Stomach (tissue), 9 donors: Measurements from ENCODE around the gene ITPKB. TPM values are rescaled to one million over a fixed set of nuclear protein-coding genes. Genes with fewer than 3 reads are reported as not detected.
A peak's percentile ranks its signal among the peaks of the same experiment; 100 is the strongest.

ENCODE experiments used
- DNase-seq, 2 donors: peaks; one replicate each; pipeline versions ENCODE4 v3.0.0 to v3.0.0-alpha.2; 2013 to 2019
- H3K27ac ChIP-seq, 5 donors: fragments of 200-600 bp in 4 of 5; sonication (generic) in 4 of 5; one replicate each; pipeline ENCODE4 v1.5.1; 2013 to 2019; ENCODE audit warnings: mild to moderate bottlenecking in 1 of 5, moderate library complexity in 1 of 5
- H3K27me3 ChIP-seq, 3 donors: fragments of 200-600 bp; sonication (generic); one replicate each; pipeline ENCODE4 v1.5.1; 2017 to 2019; ENCODE audit warnings: mixed run types in 1 of 3
- H3K36me3 ChIP-seq, 4 donors: fragments of 200-600 bp; sonication (generic); 1 replicate in 3 of 4; 2 replicates in 1 of 4; pipeline ENCODE4 v1.5.1; 2016 to 2019
- H3K4me1 ChIP-seq, 4 donors: fragments of 200-600 bp; sonication (generic); one replicate each; pipeline ENCODE4 v1.5.1; 2016 to 2019
- H3K4me3 ChIP-seq, 4 donors: fragments of 200-600 bp; sonication (generic) in 3 of 4; one replicate each; pipeline ENCODE4 v1.5.1; 2016 to 2019; ENCODE audit warnings: mild to moderate bottlenecking in 1 of 4
- H3K9me3 ChIP-seq, 4 donors: fragments of 200-600 bp; sonication (generic); one replicate each; pipeline ENCODE4 v1.5.1; 2016 to 2019
- EP300 ChIP-seq: sonication (generic); formaldehyde crosslinking; IDR thresholded peaks from one replicate; pipeline ENCODE4 v1.6.1; 2017; ENCODE audit warnings: antibody characterized with exemption
- POLR2A ChIP-seq, 4 donors: fragments of 450-650 bp; IDR thresholded peaks; one replicate each; pipeline ENCODE4 v1.6.1; 2016; ENCODE audit warnings: antibody characterized with exemption in 4 of 4, control low read depth in 2 of 4, mild to moderate bottlenecking in 1 of 4, moderate library complexity in 1 of 4
- POLR2AphosphoS5 ChIP-seq, 3 donors: sonication (generic); formaldehyde crosslinking; IDR thresholded peaks; one replicate each; pipeline ENCODE4 v1.6.1; 2016; ENCODE audit warnings: antibody characterized with exemption in 3 of 3
- WGBS, 5 donors: extraction: QIAGEN DNeasy Blood & Tissue Kit in 3 of 5; methylation state at CpG; one replicate each; pipeline versions ENCODE4 v1.1.5 to v1.1.7; 2013 to 2018; 5-methylcytosine and 5-hydroxymethylcytosine counted together
- intact Hi-C: fragments of 100-400 bp; cut with DNase I; formaldehyde crosslinking; loops from one replicate; pipeline ENCODE4 v1.15.1; 2023; ENCODE audit warnings: low total_unique reads
- polyA plus RNA-seq, 3 donors: library from polyadenylated mRNA; stranded (reverse); fragments of 200-250 nt; gene quantifications; one replicate each; pipeline ENCODE4 v1.2.3, GENCODE V29; 2013
- total RNA-seq, 5 donors: library from RNA; depleted of rRNA; stranded (reverse); fragments of >200 nt; gene quantifications; one replicate each; pipeline versions ENCODE4 v1.1.0 to v1.2.3, GENCODE V29; 2014 to 2016
- TF ChIP-seq, protein P1 (sequence below), 7 experiments: fragments of 450-650 bp in 4 of 7; fragments of 200-600 bp in 3 of 7; sonication (generic) in 3 of 7; IDR thresholded peaks; one replicate each; pipeline ENCODE4 v1.5.1; 2016 to 2019; ENCODE audit warnings: antibody characterized with exemption in 7 of 7, control low read depth in 2 of 7, mild to moderate bottlenecking in 1 of 7
- donor health status: healthy with polysubstance abuse.
- donor health status: Bipolar disorder and iron deficiency.
- donor health status: healthy.

Gene ITPKB
- total and polyA plus RNA-seq, 8 donors: 3.8 to 38.8 (median 19.1) TPM

DNA sequence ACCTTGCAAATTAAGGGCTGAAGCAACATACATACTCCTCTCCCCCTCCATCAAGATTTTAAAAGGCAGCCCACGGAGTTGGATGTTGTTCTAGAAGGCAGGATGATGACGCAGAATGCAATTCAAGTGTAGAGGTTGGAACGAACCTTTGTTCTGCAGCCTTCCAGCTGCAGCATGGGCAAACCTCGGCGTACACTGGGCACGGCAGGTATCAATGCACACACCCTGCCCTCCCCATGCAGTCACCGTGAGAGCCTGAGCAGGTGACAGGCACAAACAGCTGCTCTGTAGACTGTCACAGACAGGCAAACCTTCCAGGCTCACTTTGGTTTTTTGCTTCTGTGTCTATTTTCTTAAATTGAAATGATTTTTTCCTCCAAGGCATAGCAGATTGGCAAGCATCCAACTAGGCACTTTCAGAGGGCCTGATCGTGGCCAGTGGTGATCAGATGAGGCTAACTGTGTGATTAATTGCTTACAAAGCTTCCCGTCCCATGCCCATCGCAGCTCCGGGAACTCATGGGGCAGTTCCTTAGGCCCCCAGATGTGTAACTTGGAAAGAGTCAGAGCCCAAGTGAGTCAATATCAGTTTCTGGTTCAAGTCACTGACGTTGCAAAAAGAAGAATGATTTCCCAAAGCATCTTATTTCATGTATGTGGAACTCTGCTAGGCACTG lies 82.3 kb downstream of the ITPKB start:
- Histone ChIP-seq H3K9me3 (no peaks in the 10 kb centered on the region), H3K4me3 (no peak overlapping the region), H3K27ac (peak overlapping the region in 1 of 5 donors; percentile 57), H3K4me1 (peaks cover 0 to 89% (median 78%) of the 10 kb centered on the region in 4 donors), H3K36me3 (no peaks in the 10 kb centered on the region), H3K27me3 (no peaks in the 10 kb centered on the region)
- TF ChIP-seq POLR2A (IDR thresholded peaks at IDR 0.05) (no peak), POLR2AphosphoS5 (IDR thresholded peaks at IDR 0.05) (peak; percentile 23 to 78 (median 62)), EP300 (peak; percentile 85)
- TF ChIP-seq, protein P1, sequence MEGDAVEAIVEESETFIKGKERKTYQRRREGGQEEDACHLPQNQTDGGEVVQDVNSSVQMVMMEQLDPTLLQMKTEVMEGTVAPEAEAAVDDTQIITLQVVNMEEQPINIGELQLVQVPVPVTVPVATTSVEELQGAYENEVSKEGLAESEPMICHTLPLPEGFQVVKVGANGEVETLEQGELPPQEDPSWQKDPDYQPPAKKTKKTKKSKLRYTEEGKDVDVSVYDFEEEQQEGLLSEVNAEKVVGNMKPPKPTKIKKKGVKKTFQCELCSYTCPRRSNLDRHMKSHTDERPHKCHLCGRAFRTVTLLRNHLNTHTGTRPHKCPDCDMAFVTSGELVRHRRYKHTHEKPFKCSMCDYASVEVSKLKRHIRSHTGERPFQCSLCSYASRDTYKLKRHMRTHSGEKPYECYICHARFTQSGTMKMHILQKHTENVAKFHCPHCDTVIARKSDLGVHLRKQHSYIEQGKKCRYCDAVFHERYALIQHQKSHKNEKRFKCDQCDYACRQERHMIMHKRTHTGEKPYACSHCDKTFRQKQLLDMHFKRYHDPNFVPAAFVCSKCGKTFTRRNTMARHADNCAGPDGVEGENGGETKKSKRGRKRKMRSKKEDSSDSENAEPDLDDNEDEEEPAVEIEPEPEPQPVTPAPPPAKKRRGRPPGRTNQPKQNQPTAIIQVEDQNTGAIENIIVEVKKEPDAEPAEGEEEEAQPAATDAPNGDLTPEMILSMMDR (IDR thresholded peaks at IDR 0.05): no peak
- DNase-seq: peak in 1 of 2 donors; percentile 66
- WGBS, 5 donors: 17 to 26% (median 24%) methylated on average over 12 of the region's 12 CpGs
- intact Hi-C loops: no loop called here

DNA sequence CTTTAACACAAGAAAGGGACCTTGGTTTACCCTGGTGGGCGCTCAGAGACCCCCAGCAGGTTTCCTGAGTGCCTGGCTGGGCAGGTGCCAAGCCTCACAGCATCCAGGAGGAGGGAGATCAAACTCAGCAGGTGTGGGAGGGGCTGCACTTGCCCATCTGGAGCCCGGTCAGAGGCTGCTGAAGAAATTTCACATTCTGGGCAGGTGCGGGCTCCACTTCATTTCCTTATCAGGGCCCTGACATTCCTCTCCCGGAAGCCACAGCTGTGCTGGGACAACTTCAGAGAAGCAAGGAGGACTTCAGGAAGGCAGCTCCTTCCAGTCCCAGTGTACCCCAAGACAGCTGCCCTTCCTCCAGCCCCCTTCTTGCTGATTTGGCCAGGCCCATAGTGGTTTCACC lies 82.9 kb downstream of the ITPKB start:
- TF ChIP-seq POLR2A (IDR thresholded peaks at IDR 0.05): no peak
- TF ChIP-seq, protein P1 (IDR thresholded peaks at IDR 0.05): no peak
- TF ChIP-seq POLR2AphosphoS5 (IDR thresholded peaks at IDR 0.05): no peak
- no peak for TF ChIP-seq EP300
- intact Hi-C loops: no loop called here
- H3K27ac ChIP-seq: peak overlapping the region in 1 of 5 donors; percentile 57
- no peaks in the 10 kb centered on the region for H3K27me3 ChIP-seq
- H3K9me3 ChIP-seq: no peaks in the 10 kb centered on the region
- WGBS, 5 donors: 28 to 42% (median 37%) methylated on average over 3 to 4 of the region's 4 CpGs
- no peak overlapping the region for H3K4me3 ChIP-seq
- H3K4me1 ChIP-seq: peaks cover 0 to 84% (median 72%) of the 10 kb centered on the region in 4 donors
- DNase-seq: peak; percentile 61 to 64
- H3K36me3 ChIP-seq: no peaks in the 10 kb centered on the region

DNA sequence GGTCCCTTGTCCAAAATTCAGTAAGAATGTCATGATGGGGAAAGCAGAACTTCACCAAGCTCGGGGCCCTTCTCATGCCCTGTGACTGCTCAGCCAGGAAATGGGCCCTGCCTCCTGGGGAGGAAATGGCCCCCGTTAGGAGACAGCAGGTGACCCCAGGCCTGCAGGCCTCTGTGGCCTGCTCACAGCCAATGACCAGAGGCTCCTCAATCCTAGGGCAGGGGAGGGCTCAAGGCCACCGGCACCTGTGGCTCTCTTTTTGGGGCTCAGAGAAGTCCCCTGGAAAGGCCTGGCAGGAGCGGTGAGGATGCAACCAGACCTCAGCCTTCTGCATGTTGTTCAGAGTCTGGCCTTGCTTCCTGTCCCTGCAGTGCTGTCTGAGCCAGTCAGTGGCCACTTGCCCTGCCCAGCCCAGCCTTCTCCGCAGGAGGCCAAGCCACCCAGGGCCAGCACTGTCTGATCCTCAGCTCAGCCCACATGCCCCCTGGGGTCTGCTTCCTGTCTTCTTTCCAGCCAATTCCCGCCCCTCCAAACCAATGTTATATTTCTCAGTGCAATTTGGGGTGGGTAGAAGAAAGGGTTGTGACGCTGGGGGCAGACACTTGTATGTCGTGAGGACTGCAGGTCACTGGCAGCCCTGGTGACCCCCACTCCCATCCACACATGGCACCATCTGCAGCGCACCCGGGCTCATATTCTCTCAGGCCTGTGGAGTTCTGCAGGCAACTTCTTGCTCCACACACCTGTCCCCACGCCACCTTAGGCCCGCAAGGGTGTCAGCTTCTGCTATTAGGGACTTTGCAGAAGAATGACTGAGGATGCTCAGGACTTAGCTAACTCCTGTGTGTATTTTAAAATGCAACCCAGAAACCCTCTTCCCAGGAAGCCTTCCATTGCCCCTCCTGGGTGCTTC lies 83.6 kb downstream of the ITPKB start:
- no peak for DNase-seq
- intact Hi-C loops: no loop called here
- TF ChIP-seq EP300 (no peak), POLR2AphosphoS5 (IDR thresholded peaks at IDR 0.05) (no peak), POLR2A (IDR thresholded peaks at IDR 0.05) (no peak)
- TF ChIP-seq, protein P1 (IDR thresholded peaks at IDR 0.05): no peak

DNA sequence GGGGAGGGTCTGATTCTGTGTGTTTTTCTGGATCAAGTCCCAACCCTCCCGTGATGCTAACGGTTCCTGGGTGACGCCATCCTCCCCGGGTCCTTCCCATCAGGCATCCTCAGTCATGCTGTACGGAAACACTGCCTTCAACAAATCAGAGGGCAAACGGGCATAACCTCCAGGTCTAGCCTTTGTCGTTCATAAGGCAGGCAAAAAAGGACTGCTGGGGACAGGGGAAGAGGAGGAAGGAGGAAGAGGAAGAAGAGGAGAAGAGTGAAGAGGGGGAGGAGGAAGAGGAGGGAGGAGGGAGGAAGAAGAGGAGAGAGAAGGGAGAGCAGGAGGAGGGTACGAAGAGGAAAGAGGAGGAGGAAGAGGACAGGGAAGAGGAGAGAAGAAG lies 84.4 kb downstream of the ITPKB start:
- no peak for DNase-seq
- H3K9me3 ChIP-seq: no peaks in the 10 kb centered on the region
- H3K27ac ChIP-seq: no peak overlapping the region
- WGBS, 5 donors: 68 to 74% (median 69%) methylated on average over 8 of the region's 8 CpGs
- TF ChIP-seq, protein P1 (IDR thresholded peaks at IDR 0.05): no peak
- TF ChIP-seq POLR2AphosphoS5 (IDR thresholded peaks at IDR 0.05): peak in 1 of 3 donors; percentile 28
- intact Hi-C loops: no loop called here
- H3K36me3 ChIP-seq: no peaks in the 10 kb centered on the region
- H3K27me3 ChIP-seq: no peaks in the 10 kb centered on the region
- peaks cover 14 to 81% (median 57%) of the 10 kb centered on the region in 4 donors for H3K4me1 ChIP-seq
- H3K4me3 ChIP-seq: no peak overlapping the region

More for the DNA sequence above, 83.6 kb downstream of the ITPKB start:
- H3K27me3 ChIP-seq: no peaks in the 10 kb centered on the region
- WGBS, 5 donors: 76 to 89% (median 84%) methylated on average over 12 of the region's 12 CpGs
- H3K36me3 ChIP-seq: no peaks in the 10 kb centered on the region
- peaks cover 6 to 82% (median 65%) of the 10 kb centered on the region in 4 donors for H3K4me1 ChIP-seq
- H3K4me3 ChIP-seq: no peak overlapping the region
- H3K9me3 ChIP-seq: no peaks in the 10 kb centered on the region
- H3K27ac ChIP-seq: peak overlapping the region in 1 of 5 donors; percentile 57
